SK-N-SH treated with all-trans-retinoic acid at 6 μM for 48 hours (cell line): ENCODE measurements around the gene SPOCD1.

Experiments
- ARNTL ChIP-seq: fragments of 450-650 bp; formaldehyde crosslinking; IDR thresholded peaks from 2 replicates; pipeline ENCODE4 v1.5.0; 2020; ENCODE audit warnings: low read depth, mild to moderate bottlenecking, moderate library complexity, borderline replicate concordance
- BACH2 ChIP-seq: fragments of 250-450 bp; sonication (Bioruptor Pico); IDR thresholded peaks from 2 replicates; pipeline ENCODE4 v1.9.0; 2021; ENCODE audit warnings: mild to moderate bottlenecking, borderline replicate concordance
- ESRRG ChIP-seq: fragments of 250-450 bp; sonication (Bioruptor Pico); IDR thresholded peaks from 2 replicates; pipeline ENCODE4 v1.6.1; 2021; ENCODE audit warnings: mild to moderate bottlenecking
- RARB ChIP-seq: fragments of 250-450 bp; sonication (Bioruptor Pico); IDR thresholded peaks from 2 replicates; pipeline ENCODE4 v1.8.0; 2021; ENCODE audit warnings: mild to moderate bottlenecking, moderate library complexity
- ZFP30 ChIP-seq: fragments of 450-650 bp; formaldehyde crosslinking; IDR thresholded peaks from 2 replicates; pipeline ENCODE4 v1.5.0; 2022; ENCODE audit warnings: mild to moderate bottlenecking, moderate library complexity
- TF ChIP-seq, protein P1 (sequence below): fragments of 250-450 bp; sonication (Bioruptor Pico); IDR thresholded peaks from 2 replicates; pipeline ENCODE4 v1.8.0; 2020; ENCODE audit warnings: mild to moderate bottlenecking, moderate library complexity, borderline replicate concordance

GRCh38 chr1:31781756-31782371 is 34.0 kb downstream of the SPOCD1 start:
- no peak for TF ChIP-seq RARB
- TF ChIP-seq ESRRG (CRISPR knock-in tag): no peak
- TF ChIP-seq BACH2 (CRISPR knock-in tag): no peak
- TF ChIP-seq, protein P1, sequence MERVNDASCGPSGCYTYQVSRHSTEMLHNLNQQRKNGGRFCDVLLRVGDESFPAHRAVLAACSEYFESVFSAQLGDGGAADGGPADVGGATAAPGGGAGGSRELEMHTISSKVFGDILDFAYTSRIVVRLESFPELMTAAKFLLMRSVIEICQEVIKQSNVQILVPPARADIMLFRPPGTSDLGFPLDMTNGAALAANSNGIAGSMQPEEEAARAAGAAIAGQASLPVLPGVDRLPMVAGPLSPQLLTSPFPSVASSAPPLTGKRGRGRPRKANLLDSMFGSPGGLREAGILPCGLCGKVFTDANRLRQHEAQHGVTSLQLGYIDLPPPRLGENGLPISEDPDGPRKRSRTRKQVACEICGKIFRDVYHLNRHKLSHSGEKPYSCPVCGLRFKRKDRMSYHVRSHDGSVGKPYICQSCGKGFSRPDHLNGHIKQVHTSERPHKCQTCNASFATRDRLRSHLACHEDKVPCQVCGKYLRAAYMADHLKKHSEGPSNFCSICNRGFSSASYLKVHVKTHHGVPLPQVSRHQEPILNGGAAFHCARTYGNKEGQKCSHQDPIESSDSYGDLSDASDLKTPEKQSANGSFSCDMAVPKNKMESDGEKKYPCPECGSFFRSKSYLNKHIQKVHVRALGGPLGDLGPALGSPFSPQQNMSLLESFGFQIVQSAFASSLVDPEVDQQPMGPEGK: no peak
- no peak for TF ChIP-seq ARNTL (CRISPR knock-in tag)
- no peak for TF ChIP-seq ZFP30 (CRISPR knock-in tag)
